Nephron (organoid): ENCODE results near the gene CREB5.

ENCODE experiments used
- H3K27ac Mint-ChIP-seq, 3 experiments: 2 replicates each; pipeline ENCODE4 v1.8.0; 2020; ENCODE audit warnings: mixed read lengths in 3 of 3, mild to moderate bottlenecking in 2 of 3, moderate library complexity in 1 of 3
- H3K27me3 Mint-ChIP-seq: 2 replicates; pipeline ENCODE4 v1.8.0; 2021; ENCODE audit warnings: low read depth, mild to moderate bottlenecking, moderate library complexity, mixed read lengths
- H3K36me3 Mint-ChIP-seq: 2 replicates; pipeline ENCODE4 v1.8.0; 2020; ENCODE audit warnings: low read depth, mixed read lengths
- H3K4me1 Mint-ChIP-seq: 2 replicates; pipeline ENCODE4 v1.8.0; 2020; ENCODE audit warnings: mixed read lengths
- H3K4me3 Mint-ChIP-seq, 3 experiments: 2 replicates each; pipeline ENCODE4 v1.8.0; 2020; ENCODE audit warnings: mild to moderate bottlenecking in 3 of 3, mixed read lengths in 3 of 3, moderate library complexity in 2 of 3
- H3K9me3 Mint-ChIP-seq: 2 replicates; pipeline ENCODE4 v1.8.0; 2020; ENCODE audit warnings: mixed read lengths
- TF ChIP-seq, protein P1 (sequence below), 3 experiments: fragments of 200-600 bp; sonication (generic); IDR thresholded peaks; one replicate each; pipeline ENCODE4 v1.5.0; 2021; ENCODE audit warnings: antibody characterized with exemption in 3 of 3; ENCODE audit not compliant: unreplicated experiment in 3 of 3

CREB5 gene

DNA sequence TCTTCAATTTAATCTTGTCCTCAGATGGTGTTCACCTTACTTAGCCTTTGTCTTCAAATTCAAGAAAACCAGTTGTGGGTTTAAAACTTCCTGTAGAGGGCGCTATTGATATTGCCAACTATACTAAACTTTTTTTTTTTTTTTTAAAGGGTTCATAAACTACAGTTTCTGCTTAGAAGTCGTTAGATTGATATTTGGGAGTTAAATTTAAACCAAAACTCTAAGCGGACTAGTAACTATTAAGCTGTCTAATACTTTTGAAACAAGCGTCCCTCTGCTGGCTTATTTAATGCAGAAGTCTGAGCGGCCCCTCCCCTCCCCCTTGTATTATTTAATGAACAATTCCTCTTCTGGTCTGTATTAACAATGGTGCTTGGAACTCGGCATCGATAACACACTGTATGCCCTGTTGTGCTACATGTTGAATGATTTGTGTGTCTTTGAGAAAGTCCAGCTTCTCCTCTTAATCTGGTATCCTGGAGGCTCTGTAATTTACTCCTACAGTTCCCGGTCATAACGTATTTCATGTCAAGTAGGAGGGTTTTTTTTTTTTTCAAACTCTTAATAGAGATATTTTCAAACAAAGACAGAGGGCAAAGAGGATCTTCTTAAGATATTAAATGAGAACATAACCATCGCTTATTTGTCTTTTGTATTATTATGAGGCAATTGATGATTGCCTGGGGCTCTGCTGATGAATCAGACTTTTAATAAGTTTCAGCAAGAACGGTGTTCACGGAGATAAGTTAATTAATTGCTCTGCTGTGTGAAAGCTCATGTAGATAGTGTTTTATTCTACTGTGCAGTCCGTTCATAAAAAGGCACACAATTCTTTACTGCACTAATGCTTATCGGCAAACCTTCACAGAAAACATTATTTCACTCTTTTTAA lies 22.6 kb upstream of the CREB5 start:
- Mint-ChIP-seq H3K27ac (peak overlapping the region; percentile 61 to 86 (median 78)), H3K36me3 (no peaks in the 10 kb centered on the region), H3K4me1 (peaks cover 26% of the 10 kb centered on the region), H3K4me3 (peak overlapping the region; percentile 66 to 79 (median 78)), H3K27me3 (no peaks in the 10 kb centered on the region), H3K9me3 (peaks cover 2% of the 10 kb centered on the region)
- TF ChIP-seq, protein P1, sequence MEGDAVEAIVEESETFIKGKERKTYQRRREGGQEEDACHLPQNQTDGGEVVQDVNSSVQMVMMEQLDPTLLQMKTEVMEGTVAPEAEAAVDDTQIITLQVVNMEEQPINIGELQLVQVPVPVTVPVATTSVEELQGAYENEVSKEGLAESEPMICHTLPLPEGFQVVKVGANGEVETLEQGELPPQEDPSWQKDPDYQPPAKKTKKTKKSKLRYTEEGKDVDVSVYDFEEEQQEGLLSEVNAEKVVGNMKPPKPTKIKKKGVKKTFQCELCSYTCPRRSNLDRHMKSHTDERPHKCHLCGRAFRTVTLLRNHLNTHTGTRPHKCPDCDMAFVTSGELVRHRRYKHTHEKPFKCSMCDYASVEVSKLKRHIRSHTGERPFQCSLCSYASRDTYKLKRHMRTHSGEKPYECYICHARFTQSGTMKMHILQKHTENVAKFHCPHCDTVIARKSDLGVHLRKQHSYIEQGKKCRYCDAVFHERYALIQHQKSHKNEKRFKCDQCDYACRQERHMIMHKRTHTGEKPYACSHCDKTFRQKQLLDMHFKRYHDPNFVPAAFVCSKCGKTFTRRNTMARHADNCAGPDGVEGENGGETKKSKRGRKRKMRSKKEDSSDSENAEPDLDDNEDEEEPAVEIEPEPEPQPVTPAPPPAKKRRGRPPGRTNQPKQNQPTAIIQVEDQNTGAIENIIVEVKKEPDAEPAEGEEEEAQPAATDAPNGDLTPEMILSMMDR (IDR thresholded peaks at IDR 0.05; ENCODE audit: unreplicated experiment in 3 of 3): peak; percentile 79 to 90 (median 83)

DNA sequence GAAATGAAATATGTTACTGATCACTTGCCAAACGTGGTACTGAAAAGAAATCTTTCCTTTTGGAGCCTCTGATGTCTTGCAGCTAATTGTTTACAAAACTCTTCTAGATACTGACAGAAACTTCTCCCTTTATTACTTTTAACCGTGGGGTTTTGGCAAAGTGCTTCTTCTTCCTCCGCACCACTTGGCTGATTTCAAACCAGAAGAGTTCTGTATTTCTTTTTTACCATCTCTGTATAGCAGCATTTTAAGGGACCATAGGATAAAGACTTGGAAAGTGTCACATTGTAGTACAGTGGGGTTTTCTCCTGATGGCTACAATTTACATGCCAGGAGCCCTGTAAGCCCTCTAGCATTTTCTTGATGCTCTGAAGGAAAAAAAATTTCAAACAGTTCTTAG lies 21.9 kb upstream of the CREB5 start:
- peaks cover 32% of the 10 kb centered on the region for H3K4me1 Mint-ChIP-seq
- peak overlapping the region; percentile 61 to 86 (median 78) for H3K27ac Mint-ChIP-seq
- no peaks in the 10 kb centered on the region for H3K27me3 Mint-ChIP-seq
- peaks cover 2% of the 10 kb centered on the region for H3K9me3 Mint-ChIP-seq
- TF ChIP-seq, protein P1 (IDR thresholded peaks at IDR 0.05; ENCODE audit: unreplicated experiment in 3 of 3): no peak
- peak overlapping the region; percentile 31 to 70 (median 57) for H3K4me3 Mint-ChIP-seq
- H3K36me3 Mint-ChIP-seq: no peaks in the 10 kb centered on the region

DNA sequence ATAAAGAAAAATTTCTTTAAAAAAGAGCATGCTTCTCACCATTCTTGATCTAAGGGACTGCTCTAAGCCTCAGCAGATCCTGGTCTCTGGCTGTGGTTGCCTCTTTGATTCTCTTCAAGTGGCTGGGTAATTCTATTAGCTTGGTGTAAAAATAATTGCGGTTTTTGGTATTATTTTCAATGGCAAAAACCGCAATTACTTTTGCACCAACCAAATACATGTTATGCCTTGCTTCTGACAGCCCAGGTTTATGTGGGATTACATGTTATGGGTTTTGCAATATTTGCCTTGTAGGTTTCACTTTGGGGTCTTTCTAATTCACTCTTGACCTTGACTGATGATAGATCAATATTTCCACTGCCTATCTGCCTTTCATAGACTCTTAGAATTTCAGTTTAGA lies 20.0 kb upstream of the CREB5 start:
- Mint-ChIP-seq H3K4me1 (peaks cover 48% of the 10 kb centered on the region), H3K9me3 (peaks cover 2% of the 10 kb centered on the region), H3K36me3 (no peaks in the 10 kb centered on the region), H3K27ac (peak overlapping the region in 1 of 3 experiments; percentile 30), H3K27me3 (no peaks in the 10 kb centered on the region), H3K4me3 (no peak overlapping the region)
- TF ChIP-seq, protein P1 (IDR thresholded peaks at IDR 0.05; ENCODE audit: unreplicated experiment in 3 of 3): no peak

DNA sequence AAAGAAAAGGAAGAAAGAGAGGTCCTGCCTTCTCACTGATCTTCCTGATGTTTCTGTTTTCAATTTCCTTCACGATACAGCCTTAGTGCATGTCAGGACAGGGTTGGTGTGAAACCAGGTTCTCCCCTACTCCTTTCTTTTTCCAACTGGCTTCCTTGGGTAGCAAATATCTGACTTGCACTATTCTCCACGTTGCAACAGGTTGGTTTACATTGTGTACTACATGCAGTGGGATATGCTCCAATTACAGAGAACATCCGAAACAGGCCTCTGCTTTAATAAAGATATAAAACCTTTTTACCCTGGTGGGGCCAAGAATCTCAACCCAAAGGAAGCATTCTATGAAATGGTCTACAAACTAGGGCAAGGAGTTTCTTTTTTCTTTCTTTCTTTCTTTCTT lies 16.9 kb upstream of the CREB5 start:
- peak overlapping the region; percentile 43 to 78 (median 66) for H3K27ac Mint-ChIP-seq
- no peaks in the 10 kb centered on the region for H3K36me3 Mint-ChIP-seq
- H3K4me1 Mint-ChIP-seq: peaks cover 33% of the 10 kb centered on the region
- no peaks in the 10 kb centered on the region for H3K27me3 Mint-ChIP-seq
- H3K4me3 Mint-ChIP-seq: no peak overlapping the region
- TF ChIP-seq, protein P1 (IDR thresholded peaks at IDR 0.05; ENCODE audit: unreplicated experiment in 3 of 3): no peak
- peaks cover 2% of the 10 kb centered on the region for H3K9me3 Mint-ChIP-seq

DNA sequence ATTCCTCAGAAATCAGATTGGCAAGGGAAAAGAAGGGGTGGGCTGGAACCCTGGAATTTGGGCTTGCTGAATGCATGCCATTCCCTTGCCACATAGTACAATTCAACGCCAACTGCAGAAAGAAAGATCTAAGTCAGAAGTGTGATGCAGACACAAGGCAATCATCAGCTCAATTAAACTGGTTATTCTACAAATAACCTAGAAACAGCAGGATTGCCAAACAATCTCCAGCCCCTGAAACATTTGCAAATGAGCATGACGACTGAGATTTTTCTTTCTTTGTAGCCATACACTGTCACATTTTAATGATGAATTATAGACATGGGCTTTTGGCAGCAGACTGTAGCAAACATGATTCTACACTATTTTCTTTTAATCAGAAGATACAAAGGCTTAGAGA lies 16.5 kb upstream of the CREB5 start:
- no peak overlapping the region for H3K4me3 Mint-ChIP-seq
- peak overlapping the region; percentile 43 to 78 (median 66) for H3K27ac Mint-ChIP-seq
- TF ChIP-seq, protein P1 (IDR thresholded peaks at IDR 0.05; ENCODE audit: unreplicated experiment in 3 of 3): no peak
- H3K4me1 Mint-ChIP-seq: peaks cover 30% of the 10 kb centered on the region
- H3K27me3 Mint-ChIP-seq: no peaks in the 10 kb centered on the region
- peaks cover 2% of the 10 kb centered on the region for H3K9me3 Mint-ChIP-seq
- no peaks in the 10 kb centered on the region for H3K36me3 Mint-ChIP-seq
